GDM1 (cell line): ENCODE results near the gene LAPTM5.
"Not testable (repeated sequence)": the region's sequence is repeated elsewhere in the genome, so short reads cannot be mapped to it uniquely, and the experiment has no call there.

ENCODE experiments used
- DNase-seq: peaks from one replicate; lab custom pipeline; 2025; lab: John Stamatoyannopoulos, UW

Gene LAPTM5

DNA sequence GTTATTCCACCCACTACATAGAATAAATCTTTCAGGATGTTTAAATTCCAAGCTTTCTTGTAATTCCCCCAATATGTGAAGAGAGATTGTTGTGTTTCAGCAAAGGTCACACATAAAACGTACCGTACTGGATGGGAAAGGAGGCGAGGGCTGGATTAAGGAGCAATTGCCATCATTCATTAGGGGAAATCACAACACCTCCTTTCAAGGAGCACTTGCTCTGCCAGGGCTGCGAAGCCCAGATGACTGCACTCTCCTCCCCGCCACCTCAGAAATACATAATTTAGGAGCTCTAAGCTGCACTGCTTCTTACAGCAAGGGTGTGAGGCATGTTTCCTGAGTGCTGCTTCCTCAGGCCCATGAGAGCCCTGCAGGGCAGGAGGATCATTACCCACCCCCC is 63.8 kb downstream of the LAPTM5 start:
- no peak for DNase-seq

- no peak for DNase-seq
These were observed 64.2 kb downstream of the LAPTM5 start for GRCh38 chr1:30693366-30693765.

GRCh38 chr1:30692948-30693301 is 64.6 kb downstream of the LAPTM5 start:
- no peak for DNase-seq

- no peak for DNase-seq
These were observed 65.2 kb downstream of the LAPTM5 start for GRCh38 chr1:30692201-30692947.

DNA sequence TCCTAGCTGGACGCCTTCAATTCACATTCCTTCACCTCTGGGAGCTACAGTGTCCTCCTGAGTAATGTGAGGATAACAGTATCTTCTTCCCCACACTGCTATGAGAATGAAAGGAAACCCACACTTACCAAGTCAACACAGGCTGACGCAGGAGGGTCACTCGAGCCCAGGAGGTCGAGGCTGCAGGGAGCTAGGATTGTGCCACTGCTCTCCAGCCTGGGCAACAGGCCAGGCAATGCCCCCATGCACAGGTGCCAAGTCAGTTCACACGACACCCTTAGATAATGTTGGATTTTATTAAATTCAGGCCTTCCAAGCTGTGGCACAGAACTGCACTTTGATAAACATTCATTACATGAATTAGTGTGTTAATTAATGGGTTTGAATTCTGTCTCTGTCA is 66.1 kb downstream of the LAPTM5 start:
- DNase-seq, result no peak

- no peak for DNase-seq
These were observed 67.5 kb downstream of the LAPTM5 start for GRCh38 chr1:30689901-30690645.

DNA sequence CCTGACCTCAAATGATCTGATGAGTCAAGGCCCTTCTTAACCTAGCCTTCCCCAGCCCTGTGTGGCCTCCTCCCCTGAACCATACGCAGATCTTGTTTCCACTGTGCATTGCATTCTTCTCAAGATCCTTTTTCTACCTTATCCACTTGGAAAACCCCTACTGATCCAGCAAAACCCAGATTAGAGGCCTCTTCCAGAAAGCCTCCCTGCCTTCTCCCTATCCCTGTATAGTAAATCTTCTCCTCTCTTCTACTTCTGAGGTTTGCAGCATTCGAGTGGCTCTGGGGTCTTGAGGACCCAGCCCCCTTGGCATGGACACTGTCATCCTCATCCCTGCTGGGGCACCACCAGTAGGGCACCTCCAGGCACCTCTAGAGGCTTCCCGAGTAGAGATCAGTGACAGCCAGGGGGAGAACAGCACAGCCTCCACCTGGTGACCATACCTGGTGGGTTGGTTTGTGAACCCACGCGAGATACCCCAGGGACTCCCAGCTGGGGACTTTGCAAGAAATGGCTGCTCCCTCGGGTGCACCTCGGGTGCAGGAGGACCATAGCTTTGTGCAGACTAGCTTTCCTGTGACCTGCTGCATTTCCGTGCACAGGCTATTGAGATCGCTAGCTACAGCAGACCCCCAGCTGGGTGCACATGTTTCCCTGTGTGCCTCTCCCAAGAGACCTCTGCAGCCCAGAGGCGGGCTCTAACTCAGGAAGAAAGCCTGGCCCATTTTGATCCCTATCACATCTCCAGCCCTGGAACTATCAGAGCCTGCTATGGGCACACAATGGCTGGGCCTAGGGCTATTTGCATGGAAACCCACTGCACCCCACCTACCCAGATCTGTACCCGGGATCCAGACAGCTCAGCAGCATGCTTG is 68.4 kb downstream of the LAPTM5 start:
- DNase-seq, result no peak

- not testable (repeated sequence) for DNase-seq
These were observed 69.1 kb downstream of the LAPTM5 start for GRCh38 chr1:30688516-30688915.

GRCh38 chr1:30687886-30688285 is 69.7 kb downstream of the LAPTM5 start:
- DNase-seq, result no peak

DNA sequence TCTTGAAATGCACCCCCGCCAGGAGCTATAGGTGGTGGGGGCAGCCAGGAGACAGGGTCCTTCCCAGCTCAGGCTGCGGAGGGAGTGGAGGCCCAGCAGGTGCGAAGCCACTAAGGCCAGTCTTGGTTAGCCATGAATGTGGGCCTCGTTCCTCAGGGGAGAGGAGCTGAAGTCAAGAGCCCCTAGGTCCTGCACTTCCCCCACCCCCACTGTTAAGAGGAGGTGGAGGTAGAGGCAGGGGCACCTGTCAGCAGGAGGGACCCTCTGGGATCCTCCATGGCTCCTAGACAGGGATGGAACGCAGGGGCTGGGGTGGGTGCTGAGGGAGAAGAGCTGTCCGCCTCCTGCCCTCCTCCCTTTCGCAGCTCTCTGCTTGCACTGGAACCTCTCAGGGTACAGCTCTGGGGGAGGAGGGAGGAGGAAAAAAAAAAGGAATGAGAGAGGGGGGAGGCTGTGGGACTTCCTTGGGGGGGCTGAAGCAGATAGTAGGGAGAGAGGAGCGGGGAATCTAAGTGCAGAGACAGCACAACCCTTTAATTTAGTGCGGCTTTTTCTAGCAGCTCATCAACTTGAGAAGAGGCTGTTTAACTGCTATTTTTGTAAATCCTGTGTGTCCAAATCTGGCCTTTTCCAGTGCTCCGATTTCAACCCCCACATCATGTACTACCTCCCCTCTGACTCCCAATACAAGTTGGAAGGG is 71.2 kb downstream of the LAPTM5 start:
- no peak for DNase-seq

DNA sequence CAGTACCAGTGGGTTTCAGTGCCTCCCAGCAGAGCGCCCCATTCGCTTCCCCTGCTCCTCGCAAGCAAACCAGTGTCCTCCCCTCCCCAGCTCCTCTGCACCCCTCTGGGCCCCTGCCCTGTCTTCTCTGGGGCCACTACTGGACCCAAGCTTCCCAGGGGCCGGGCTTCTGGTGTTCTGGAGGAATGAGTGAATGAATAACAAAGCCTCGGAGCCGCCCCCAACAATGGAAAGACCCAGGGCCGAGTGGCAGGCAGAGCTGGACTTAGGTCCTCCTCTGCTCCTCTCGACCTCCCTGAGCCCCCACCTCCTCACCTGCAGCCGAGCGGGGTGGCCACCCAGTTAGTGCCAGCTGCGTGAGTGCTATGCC is 71.8 kb downstream of the LAPTM5 start:
- no peak for DNase-seq

- DNase-seq, result no peak
These were observed 72.4 kb downstream of the LAPTM5 start for GRCh38 chr1:30684881-30685795.

GRCh38 chr1:30684259-30684658 is 73.3 kb downstream of the LAPTM5 start:
- no peak for DNase-seq

DNA sequence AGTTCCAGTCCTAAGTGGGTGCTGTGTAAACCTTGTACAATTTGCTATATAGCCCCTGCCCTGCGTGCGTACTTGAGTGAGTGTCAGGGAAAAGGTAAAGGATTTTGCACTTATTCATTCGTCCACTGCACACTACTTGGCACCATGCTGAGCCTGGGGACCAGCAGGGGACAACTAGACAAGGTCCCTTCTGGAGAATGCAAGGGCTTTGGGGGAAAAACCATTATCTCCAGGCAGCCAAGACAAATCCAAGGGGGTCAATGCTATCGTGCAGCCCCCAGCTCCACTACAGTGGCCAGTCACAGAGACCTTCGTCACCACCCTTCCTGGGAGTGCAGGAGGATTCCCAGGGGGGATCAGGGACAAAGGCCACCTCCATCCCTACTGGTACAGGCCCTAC is 73.9 kb downstream of the LAPTM5 start:
- DNase-seq, result no peak
